GM19023 (cell line): Measurements from ENCODE around the gene SLCO4A1.
"Not testable (repeated sequence)": the region's sequence is repeated elsewhere in the genome, so short reads cannot be mapped to it uniquely, and the experiment has no call there.

Experiments used
- ATAC-seq: cut with Tn5 transposase; IDR thresholded peaks from one replicate; pipeline ENCODE4 v1.9.1; 2021; ENCODE audit warnings: mild to moderate bottlenecking, moderate library complexity; ENCODE audit not compliant: unreplicated experiment

SLCO4A1 gene

DNA sequence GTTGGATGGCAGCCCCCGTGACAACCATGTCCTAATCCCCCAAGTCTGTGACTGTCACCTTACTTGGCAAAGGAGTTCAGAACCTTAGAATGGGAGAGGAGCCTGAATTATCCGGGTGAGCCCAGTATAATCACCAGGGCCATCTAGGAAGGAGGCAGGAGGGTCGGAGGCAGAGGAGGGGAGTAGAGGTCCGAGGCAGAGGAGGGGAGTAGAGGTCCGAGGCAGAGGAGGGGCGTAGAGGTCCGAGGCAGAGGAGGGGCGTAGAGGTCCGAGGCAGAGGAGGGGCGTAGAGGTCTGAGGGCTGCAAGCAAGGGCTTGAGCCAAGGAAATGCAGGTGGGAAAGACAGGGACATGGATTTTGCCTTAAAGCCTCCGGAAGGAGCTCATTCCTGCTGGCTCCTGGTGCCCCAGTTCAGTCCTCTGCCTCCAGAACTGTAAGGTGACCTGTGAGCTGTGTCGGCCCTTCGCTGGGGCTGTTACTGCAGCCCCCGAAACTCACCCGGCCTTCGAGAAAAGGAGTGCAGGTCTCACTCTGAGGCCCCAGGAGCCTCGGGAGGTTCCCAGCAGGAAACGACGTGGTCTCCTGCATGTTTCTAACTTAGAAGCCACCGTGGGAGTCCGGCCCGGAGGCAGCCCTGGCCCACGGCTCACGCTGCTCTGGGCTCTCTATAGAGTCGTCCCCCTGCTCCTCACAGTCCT, 20.0 kb upstream of the SLCO4A1 start:
- ATAC-seq: no peak

DNA sequence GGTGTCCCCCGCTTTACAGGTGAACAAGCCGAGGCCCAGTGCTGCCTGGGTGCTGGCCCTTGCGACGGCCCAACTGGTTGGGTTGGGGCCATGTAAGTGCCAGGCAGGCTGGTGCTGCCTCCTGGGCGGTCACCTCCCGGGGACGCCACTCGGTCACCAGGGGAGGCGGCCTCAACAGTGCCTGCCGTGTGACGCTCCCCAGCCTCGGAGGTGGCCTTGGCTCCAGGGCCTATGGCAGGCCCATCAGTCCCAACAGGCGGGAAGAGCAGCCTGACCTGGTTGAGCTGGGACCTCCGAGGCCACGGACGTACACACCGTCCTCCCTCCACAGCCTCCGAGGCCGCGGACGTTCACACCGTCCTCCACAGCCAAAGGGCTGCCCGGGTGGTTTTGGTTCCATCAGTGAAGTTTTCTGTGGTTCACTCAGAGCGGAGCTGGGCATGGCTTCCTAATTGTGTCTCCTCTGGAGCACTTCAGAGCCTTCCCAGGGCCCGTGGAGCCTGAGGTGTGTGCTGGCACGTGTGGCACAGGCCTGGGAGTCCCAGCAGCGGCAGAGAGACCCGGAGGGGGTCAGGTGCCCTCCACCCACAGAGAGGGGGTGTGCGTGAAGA, 19.3 kb upstream of the SLCO4A1 start:
- ATAC-seq: no peak

DNA sequence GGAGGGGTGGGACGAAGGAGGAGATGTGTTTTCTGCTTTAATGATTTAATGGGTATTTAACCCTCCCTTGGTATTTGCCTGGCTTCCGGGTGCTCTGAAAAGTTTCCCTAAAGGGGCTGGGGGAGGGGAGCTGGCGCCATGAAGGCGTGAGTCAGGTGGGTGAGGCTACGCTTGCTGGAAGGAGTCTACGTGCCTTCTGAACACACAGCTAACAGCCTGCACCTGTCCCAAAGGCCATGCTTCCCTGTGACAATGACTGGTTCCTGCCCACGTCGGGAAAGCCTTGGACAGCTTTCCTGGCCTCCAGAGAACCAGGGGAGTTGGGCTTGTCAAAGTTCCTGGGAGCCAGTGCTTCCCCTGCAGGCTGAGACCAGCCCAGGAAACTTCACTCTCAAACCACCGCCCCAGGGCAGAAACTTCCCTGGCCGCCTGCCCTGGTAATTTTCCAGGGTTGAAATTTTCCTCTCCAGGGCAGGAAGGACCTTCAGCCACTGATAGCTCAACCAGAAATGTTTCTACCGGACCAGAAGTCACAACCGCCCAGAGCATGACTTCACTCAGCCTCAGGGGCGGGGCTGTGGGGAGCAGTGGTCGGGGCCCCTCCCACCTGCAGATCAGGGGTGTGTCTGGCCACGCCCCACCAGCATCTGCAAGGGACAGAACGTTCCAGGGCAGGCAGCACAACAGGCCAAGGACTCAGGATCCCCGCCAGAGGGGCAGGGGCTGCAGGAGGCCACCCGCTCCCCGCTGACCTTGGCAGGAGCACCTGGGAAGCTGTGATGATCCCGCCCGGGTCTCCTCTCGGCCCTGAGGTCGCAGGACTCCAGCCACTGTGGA, 18.6 kb upstream of the SLCO4A1 start:
- peak; percentile 81 for ATAC-seq

DNA sequence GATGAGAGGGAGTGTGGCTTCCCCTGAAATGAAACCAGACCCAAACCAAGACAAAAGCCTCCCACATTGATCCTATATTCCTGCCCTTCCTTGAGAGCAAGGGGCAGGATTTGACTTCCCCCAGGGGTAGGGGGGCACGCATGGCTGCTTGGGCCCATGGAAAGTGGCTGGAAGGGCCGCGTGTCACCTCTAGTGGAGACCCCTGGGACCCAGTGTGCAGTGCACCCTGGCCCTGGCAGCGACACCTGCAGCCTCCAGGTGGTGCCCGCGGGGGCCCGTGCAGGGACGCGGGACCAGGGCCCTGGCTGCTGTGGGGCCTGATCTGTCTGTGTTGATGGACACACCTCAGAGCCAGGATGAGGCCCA, 18.0 kb upstream of the SLCO4A1 start:
- ATAC-seq: peak; percentile 50

DNA sequence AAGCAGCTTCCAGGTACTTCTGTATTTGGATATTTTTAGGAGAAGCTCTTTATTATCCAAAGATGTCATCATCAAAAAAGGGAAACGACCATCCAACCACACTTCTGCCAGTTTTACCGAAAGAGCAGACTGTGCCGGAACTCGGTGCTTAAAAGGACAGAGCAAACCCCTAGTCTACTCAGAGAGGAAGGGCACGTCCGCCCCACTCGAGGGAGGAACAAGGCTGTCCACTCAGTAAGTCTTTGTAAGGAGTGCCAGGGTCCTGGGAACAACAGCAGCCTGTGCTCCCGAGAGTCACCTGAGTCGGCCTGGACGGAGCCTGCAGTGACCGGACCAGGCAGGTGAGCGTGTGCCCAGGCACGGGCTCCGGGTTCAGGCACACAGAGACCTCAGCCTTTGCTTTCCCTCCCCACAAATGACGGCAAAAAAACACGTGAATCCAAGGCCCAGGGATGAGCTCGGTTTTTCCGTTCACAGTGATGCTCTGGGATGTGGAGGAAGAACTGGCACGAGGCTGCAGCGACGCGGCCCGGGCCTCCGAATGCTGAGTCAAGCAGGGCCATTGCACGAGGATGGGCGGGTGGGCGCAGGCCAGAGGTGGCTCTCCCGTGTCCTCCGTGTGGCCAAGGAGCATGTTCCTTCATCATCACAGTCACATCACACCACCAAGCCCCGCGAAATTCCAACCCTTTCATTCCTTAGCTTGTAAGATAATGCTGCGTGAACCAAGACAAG, 17.4 kb upstream of the SLCO4A1 start:
- no peak for ATAC-seq

DNA sequence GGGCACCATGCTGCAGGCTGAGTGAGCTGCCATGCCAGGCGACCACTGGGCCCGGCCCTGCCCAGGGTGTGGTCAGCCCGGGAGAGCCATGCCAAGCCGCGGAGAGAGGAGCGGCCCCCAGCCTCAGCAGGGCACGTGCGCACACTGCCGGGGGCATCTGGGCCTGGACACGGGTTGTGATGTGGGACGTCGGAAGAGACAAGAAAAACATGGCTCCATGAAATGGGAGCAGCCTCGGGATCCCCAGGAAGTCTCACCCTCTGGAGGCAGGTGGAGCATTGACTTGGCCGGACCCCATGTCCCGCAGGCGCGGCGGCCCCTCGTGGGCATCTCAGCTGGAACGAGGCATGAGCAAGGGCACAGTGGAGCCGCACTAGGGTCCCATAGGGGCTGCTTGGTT, 16.8 kb upstream of the SLCO4A1 start:
- no peak for ATAC-seq

DNA sequence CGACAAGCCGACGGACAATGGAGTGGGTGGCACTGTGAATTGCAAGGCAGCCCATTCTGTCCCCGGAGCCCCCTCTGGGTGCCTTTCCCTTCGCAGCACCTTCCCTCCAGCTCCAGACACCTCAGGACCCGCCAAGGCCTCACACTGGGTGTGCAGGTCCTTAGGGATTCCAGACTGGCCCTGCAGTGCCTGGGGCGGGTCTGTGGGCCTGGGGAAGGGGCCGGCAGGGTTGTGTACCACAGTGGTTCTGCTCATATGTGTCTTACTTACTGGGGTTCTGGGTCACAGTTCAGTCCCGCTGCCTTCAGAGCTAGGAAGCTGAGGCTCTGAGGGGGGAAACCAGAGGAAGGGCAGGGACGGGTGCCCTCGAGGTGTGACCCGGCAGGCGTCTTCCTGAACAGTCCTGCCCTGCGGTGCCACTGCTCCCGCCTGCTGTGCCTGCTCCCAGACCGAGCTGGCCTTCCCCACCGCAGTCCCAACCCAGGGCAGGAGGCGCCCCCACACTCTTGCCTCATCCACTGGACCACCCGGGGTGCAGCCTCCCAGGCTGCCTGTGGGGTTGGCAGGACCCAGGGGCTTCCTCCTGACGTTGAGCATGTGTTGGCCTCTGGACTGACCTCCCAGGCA, 16.3 kb upstream of the SLCO4A1 start:
- no peak for ATAC-seq

DNA sequence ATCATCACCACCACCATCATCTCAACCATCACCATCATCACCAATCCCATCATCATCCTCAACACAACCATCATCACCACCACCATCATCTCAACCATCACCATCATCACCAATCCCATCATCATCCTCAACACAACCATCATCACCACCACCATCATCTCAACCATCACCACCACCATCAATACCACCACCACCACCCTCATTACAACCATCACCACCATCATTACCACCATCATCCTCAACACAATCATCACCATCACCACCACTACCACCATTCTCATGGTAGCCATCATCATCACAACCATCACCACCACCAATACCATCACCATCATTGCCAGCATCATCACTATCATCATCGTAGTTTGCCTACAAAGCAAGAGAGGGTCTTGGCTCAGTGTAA, 14.9 kb upstream of the SLCO4A1 start:
- ATAC-seq: not testable (repeated sequence)

DNA sequence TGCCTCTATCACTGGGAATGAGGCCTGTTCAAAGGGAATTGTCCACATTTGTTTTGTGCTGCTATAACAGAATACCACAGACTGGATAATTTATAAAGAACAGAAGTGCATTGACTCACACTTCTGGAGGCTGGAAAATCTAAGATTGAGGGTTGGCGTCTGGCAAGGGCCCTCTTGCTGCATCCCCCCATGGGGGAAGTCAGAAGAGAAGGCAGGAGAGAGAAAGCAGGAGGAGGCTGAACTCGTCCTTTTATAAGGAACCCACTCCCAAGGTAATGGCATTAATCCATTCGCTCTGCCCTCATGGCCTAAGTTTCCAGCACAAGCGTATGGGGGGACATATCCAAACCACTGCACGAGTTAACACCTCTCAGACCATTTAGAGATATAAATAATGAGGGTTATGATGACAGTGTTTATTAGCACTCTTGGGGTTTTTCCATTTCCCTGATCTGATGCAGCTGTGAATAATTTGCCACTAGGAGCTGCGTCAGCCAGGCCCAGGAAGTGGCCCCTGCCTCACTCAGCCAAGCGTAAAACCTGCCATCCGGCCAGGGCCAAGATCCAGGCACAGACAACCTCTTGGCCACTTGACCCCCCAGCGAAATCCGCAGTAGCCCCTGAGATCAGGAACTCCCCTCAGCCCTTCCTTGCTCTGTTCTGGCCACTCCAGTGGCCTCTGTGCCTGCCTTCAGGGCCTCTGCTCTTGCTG, 14.2 kb upstream of the SLCO4A1 start:
- no peak for ATAC-seq

DNA sequence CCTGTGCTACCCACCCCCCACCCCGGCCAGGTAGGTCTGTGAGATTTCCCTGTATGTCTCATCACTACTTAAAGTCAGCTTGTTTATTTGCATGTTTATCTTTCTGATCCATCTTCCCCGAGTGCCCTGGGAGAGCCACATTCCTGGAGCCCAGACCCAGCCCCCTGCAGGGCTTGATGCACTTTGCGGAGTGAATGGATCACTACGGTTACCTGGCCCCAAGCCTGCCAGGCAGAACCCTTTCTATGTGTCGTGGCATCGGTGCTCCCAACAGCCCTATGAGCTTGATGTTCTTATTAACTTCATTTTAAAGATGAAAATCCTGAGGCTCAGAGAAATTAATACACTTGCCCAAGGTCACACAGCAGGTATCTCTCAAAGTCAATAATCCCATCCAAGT, 13.6 kb upstream of the SLCO4A1 start:
- ATAC-seq: no peak

DNA sequence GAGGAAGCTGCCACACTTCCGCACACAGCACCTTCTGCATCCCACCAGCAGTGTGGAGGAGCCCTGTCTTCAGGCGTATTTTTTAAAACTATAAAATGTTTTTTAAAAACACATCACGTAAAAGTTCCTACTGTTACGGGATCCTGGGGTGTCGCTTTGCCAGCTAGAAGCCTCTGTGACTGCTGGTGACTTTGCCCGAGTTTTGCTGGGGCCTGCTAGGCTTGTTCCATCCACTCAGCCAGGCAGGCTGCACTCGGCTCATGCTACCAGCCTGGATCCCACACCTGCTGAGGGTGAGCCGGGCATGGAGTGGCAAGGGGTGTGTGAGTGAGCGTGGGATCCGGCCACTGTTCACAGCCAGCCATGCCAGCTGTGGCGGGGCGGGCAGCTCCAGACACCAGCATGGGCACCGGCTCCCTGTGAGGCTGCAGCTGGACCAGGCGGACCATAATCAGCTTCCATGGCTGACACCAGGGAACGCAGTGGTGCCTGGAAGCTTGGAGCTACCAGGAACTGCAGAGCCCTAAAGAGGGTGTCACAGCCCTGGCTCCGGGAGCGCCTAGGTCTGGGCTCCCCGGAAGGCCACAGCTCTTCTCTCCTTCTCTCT, 12.3 kb upstream of the SLCO4A1 start:
- no peak for ATAC-seq

DNA sequence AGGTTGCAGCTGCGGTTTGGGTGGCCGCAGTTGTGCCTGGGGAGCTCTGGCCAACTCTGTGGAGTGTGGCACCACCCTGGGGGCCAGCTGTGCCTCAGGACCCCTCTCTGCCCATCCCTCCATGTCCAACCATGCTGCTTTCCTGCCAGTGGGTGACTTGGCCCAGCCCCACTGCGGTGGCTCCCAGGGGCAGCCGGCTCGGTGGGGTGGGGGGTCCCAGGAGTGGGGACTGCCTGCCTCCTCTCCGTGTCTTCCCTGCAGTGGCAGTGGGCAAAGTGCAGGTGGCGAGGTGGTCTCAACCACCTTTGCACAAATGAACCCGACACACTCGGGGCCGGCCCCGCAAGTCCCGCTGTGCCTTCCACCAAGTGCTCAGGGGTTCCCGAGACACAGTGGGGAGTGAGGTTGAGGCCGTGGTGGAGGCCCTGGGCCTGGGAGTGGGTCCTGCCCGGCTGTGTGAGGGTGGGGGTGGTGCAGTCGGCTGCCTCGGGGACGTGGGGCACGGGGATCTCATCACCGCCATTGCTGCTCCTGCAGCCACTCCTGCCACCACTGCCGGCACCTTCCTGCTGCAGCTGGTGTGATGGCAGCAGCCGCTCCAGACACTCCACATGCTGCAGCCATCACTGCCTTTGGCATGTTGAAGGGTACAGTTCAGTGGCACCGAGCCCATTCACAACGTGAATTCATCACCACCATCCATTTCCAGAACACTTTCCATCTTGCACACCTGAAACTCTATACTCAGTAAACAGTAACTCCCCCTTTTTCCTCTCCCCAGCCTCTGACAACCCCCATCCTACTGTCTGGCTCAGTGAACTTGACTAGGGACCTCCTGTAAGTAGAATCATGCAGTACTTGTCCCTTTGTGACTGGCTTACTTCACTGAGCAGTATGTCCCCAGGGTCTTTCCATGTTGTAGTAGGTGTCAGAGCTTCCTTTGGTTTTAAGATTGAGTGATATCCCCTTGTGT, 10.7 kb upstream of the SLCO4A1 start:
- no peak for ATAC-seq

DNA sequence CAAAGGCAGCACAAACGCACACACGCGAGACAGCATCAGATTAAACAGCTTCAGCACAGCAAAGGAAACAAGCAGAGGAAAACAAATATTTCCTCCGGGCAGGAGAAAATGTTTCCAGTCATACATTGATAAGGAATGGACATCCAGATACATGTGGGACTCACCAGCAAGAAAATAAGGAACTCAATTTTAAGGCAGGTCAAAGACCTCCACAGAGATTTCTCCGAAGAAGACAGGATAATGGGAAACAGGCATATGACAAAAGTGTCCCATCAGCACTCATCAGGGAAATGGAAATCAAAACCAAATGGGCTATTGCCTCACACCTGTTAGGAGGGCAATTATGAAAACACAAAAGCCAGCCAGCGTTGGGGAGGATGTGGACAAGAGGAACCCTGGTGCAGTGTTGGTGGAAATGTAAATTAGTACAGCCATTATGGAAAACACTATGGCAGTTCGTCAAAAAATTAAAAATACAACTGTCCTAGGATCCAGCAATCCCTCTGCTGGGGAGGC, 9.7 kb upstream of the SLCO4A1 start:
- ATAC-seq: no peak

DNA sequence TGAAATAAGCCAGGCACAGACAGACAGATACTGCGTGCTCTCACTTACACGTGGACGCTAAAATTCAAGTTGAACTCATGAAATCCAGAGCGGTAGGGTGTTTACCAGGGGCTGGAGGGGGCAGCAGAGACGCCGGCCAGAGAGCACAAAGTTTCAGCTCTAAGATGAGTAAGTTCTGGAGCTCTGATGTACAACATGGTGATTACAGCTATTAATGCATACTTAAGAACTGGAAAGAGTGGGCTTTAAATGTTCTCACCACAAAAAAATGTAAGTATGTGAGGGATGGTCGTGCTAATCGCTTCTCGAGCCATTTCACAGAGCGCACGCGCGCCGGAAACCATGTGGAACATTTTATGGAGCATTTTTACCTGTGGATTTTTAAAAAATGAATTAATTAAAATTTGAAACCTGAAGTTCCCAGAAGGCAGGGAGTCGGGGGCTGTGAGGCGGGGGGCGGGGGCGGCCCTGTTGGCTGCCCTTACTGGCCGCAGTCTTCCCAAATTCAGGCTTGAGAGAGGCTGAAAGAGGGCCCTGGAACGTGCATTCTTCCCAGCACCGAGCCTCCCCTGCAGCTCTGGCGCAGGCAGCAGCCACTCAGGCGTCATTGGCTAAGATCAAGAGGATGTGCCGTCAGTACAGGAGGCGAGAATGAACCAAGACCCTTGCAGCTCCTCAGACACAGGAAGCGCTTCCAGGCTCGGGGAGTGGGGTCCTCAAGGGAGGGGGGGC, 8.5 kb upstream of the SLCO4A1 start:
- no peak for ATAC-seq

DNA sequence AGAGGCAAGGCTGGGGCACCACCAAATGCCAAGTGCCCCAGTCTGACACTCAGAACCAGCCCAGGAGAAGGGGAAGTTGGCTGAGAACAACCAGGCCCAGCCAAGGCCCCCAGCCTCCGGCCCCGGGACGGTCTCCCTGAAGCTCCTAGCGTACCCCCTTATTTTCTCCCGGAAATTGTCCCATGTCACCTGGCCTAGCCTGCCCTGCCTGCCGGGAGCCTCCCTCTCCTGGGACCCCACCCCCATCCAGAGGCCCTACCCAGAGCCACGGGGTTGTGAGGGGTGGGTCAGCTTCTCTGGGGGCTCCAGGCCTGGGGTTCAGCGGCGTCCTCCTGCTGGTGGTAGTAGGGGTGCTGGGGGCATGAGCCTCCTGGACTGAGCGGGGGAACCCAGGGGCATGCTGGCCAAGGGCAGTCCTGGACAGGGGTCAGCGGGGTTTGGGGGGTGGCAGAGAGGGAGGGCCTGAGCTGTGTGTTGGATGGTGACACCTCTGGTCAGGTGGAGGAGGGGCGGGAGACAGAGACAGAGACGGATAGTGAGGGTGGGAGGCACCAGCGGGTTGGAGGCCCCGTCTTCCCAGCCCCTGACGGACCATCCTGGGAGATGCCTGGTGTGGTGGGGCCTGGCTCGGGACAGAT, 7.9 kb upstream of the SLCO4A1 start:
- ATAC-seq: no peak

DNA sequence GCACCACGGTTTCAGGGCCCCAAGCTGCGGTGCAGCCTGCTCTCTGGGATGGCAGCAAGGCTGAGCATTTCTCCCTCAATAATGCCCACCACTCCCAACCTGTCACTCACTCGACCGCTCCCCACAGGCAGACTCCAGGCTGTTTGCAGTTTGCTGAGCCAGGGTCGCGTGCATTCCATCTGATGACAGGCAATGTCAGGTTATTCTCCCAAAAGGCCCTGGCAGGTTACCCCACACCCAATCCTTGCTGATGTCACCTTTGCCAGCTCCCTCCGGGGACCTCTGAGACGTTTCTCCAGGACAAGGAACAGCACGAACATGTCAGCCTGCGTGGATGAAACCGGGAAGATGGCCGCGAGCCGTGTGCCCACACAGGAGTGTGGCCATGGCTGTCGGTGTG, 7.1 kb upstream of the SLCO4A1 start:
- no peak for ATAC-seq

DNA sequence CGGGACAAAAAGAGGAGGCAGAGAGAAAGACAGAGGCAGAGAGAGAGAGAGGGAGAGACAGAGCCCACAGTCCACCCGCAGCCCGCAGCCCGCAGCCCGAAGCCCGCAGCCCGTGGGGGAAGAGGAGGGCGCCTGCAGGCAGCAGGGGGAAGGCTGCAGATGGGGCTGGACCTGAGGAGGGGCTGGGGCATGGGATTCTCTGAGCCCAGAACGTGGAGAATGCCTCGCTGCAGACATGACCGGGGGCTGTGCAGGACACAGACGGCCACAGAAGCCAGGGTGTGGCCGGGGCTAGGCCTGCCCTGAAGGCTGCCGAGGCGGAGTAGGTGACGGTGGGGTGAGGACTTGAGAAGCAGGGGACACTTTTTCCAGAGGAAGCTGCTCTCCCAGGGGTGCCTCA, 6.5 kb upstream of the SLCO4A1 start:
- no peak for ATAC-seq
